ENCODE measurements around the gene SGPL1. TPM values are rescaled to one million over a fixed set of nuclear protein-coding genes. Genes with fewer than 3 reads are reported as not detected.

Gene SGPL1
- polyA plus RNA-seq, 1 donor (not counting 4 experiments of a cell fraction or from before 2014, with no cell fraction given): 31.4 TPM

DNA sequence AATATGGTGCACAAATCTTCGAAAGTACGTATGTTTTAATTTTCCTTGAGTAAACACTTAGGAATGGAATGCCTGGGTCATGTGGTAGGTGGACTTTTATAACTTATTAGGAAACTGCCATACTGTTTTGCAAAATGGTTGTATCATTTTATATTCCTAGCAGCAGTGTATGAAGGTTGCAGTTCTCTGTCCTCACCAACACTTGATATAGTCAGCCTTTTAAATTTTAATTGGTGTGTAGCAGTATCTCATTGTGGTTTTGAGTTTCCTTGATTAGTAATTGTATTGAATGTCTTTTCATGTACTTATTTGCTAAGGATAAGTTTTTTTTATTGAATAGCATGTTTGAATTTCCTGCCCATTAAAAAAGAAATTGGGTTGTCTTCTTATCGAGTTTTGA lies 73.5 kb downstream of the SGPL1 start:
- Histone ChIP-seq H3K4me3 (ENCODE audit: control insufficient read depth in 2 of 3, extremely low read depth in 1 of 3, insufficient read depth in 2 of 3, low read depth in 1 of 3, low read length in 3 of 3) (no peak overlapping the region), H3K4me1 (ENCODE audit: control insufficient read depth, extremely low read depth, insufficient read depth, low read length) (peaks cover 9% of the 10 kb centered on the region), H2AFZ (ENCODE audit: control insufficient read depth, low read length) (no peak overlapping the region), H3K27ac (ENCODE audit: control insufficient read depth, insufficient read depth, low read length) (no peak overlapping the region), H3K27me3 (ENCODE audit: control insufficient read depth, extremely low read depth, insufficient read depth, low read length) (no peaks in the 10 kb centered on the region), H3K79me2 (ENCODE audit: control insufficient read depth, insufficient read depth, low read length) (no peaks in the 10 kb centered on the region), H3K36me3 (ENCODE audit: control insufficient read depth in 2 of 2, extremely low read depth in 1 of 2, insufficient read depth in 2 of 2, low read length in 2 of 2) (peaks cover 0 to 10% of the 10 kb centered on the region in 2 experiments), H3K9me3 (ENCODE audit: control insufficient read depth, low read depth, low read length) (no peaks in the 10 kb centered on the region), H4K20me1 (ENCODE audit: control insufficient read depth, extremely low read depth, insufficient read depth, low read length) (no peaks in the 10 kb centered on the region), H3K4me2 (ENCODE audit: control insufficient read depth, extremely low read depth, insufficient read depth, low read depth, low read length) (no peak overlapping the region), H3K9ac (ENCODE audit: control insufficient read depth, extremely low read depth, insufficient read depth, low read length) (no peak overlapping the region), H3K9me1 (ENCODE audit: control insufficient read depth, extremely low read depth, insufficient read depth, low read length) (no peaks in the 10 kb centered on the region)
- DNase-seq (ENCODE audit: low read depth, low spot score): no peak
- no peak for TF ChIP-seq EZH2 (IDR thresholded peaks at IDR 0.05; ENCODE audit: low read length)
- TF ChIP-seq, protein P1, sequence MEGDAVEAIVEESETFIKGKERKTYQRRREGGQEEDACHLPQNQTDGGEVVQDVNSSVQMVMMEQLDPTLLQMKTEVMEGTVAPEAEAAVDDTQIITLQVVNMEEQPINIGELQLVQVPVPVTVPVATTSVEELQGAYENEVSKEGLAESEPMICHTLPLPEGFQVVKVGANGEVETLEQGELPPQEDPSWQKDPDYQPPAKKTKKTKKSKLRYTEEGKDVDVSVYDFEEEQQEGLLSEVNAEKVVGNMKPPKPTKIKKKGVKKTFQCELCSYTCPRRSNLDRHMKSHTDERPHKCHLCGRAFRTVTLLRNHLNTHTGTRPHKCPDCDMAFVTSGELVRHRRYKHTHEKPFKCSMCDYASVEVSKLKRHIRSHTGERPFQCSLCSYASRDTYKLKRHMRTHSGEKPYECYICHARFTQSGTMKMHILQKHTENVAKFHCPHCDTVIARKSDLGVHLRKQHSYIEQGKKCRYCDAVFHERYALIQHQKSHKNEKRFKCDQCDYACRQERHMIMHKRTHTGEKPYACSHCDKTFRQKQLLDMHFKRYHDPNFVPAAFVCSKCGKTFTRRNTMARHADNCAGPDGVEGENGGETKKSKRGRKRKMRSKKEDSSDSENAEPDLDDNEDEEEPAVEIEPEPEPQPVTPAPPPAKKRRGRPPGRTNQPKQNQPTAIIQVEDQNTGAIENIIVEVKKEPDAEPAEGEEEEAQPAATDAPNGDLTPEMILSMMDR (optimal IDR thresholded peaks at IDR 0.05 in 1 of 3, IDR thresholded peaks at IDR 0.05 in 1 of 3, conservative IDR thresholded peaks at IDR 0.05 in 1 of 3; ENCODE audit: extremely low read depth in 1 of 3, insufficient read depth in 2 of 3, low read length in 3 of 3): no peak
- dilution Hi-C loops (cut with MboI; ENCODE audit: extremely low pct_ligation_motif_present, low sequenced_read_pairs): no loop called here
- FAIRE-seq: no peak

DNA sequence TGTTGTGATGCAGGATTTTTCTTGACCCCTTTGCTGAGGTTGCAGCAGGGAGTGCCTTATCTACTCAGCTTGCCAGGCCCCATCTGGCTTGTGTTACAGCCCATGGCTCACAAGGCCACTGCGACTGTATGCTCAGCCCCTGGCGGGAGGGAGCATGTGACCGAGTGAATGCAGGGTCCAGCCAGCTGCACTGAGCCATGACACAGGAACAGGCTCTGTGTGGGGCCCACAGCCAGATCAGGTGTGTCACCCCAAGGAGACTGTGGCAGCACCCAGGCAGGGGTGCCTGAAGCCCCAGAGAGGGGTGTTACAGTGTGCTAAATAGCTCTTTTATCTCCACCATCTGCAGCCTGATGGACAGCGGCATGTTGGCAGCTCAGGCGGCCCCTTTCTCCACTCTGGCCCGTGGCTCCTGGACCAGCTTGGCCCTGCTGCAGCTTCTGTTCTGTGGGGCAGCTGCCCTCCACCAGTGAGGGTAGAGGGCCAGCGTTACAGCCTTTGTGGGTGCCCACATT lies 75.2 kb downstream of the SGPL1 start:
- Histone ChIP-seq H3K9ac (ENCODE audit: control insufficient read depth, extremely low read depth, insufficient read depth, low read length) (no peak overlapping the region), H3K9me3 (ENCODE audit: control insufficient read depth, low read depth, low read length) (no peaks in the 10 kb centered on the region), H3K4me2 (ENCODE audit: control insufficient read depth, extremely low read depth, insufficient read depth, low read depth, low read length) (no peak overlapping the region), H3K79me2 (ENCODE audit: control insufficient read depth, insufficient read depth, low read length) (no peaks in the 10 kb centered on the region), H4K20me1 (ENCODE audit: control insufficient read depth, extremely low read depth, insufficient read depth, low read length) (no peaks in the 10 kb centered on the region), H2AFZ (ENCODE audit: control insufficient read depth, low read length) (no peak overlapping the region), H3K4me1 (ENCODE audit: control insufficient read depth, extremely low read depth, insufficient read depth, low read length) (peaks cover 9% of the 10 kb centered on the region), H3K9me1 (ENCODE audit: control insufficient read depth, extremely low read depth, insufficient read depth, low read length) (no peaks in the 10 kb centered on the region), H3K4me3 (ENCODE audit: control insufficient read depth in 2 of 3, extremely low read depth in 1 of 3, insufficient read depth in 2 of 3, low read depth in 1 of 3, low read length in 3 of 3) (no peak overlapping the region), H3K27me3 (ENCODE audit: control insufficient read depth, extremely low read depth, insufficient read depth, low read length) (no peaks in the 10 kb centered on the region), H3K36me3 (ENCODE audit: control insufficient read depth in 2 of 2, extremely low read depth in 1 of 2, insufficient read depth in 2 of 2, low read length in 2 of 2) (no peaks in the 10 kb centered on the region), H3K27ac (ENCODE audit: control insufficient read depth, insufficient read depth, low read length) (no peak overlapping the region)
- dilution Hi-C loops (cut with MboI; ENCODE audit: extremely low pct_ligation_motif_present, low sequenced_read_pairs): no loop called here
- TF ChIP-seq, protein P1 (optimal IDR thresholded peaks at IDR 0.05 in 1 of 3, IDR thresholded peaks at IDR 0.05 in 1 of 3, conservative IDR thresholded peaks at IDR 0.05 in 1 of 3; ENCODE audit: extremely low read depth in 1 of 3, insufficient read depth in 2 of 3, low read length in 3 of 3): no peak
- TF ChIP-seq EZH2 (IDR thresholded peaks at IDR 0.05; ENCODE audit: low read length): no peak
- DNase-seq (ENCODE audit: low read depth, low spot score): no peak
- FAIRE-seq: no peak
